ENCODE data around the gene C20orf141.

Gene C20orf141

DNA sequence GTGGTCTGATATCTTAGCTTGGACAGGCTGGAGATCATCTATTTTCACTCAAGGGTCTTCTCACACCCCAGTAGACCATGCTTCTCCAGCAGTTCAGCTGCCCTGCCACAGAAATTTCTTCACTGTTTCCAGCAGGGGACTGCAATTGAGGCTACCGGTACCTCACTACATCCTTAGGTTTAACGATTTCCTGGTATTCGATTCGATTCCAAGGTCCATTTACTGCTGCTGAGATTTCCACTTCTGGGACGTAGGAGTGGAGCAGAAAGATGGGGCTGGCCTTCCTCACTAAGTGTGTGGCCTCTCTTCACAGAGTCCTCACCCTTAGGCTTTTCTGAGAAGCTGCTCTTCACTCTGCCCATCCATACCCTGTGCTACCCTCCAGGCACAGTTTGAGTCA is 31.9 kb downstream of the C20orf141 start:
- H3K4me1 ChIP-seq (ENCODE audit: insufficient read depth, low read length, severe bottlenecking) = peaks cover 4% of the 10 kb centered on the region
- no peak overlapping the region for H3K4me2 ChIP-seq (ENCODE audit: low read length)
- no peaks in the 10 kb centered on the region for H3K27me3 ChIP-seq (ENCODE audit: insufficient read depth, low read length)
- H3K9ac ChIP-seq (ENCODE audit: low read length) = no peak overlapping the region
- TF ChIP-seq EZH2 (IDR thresholded peaks at IDR 0.05; ENCODE audit: borderline replicate concordance, low read length) = no peak
- TF ChIP-seq, protein P1, sequence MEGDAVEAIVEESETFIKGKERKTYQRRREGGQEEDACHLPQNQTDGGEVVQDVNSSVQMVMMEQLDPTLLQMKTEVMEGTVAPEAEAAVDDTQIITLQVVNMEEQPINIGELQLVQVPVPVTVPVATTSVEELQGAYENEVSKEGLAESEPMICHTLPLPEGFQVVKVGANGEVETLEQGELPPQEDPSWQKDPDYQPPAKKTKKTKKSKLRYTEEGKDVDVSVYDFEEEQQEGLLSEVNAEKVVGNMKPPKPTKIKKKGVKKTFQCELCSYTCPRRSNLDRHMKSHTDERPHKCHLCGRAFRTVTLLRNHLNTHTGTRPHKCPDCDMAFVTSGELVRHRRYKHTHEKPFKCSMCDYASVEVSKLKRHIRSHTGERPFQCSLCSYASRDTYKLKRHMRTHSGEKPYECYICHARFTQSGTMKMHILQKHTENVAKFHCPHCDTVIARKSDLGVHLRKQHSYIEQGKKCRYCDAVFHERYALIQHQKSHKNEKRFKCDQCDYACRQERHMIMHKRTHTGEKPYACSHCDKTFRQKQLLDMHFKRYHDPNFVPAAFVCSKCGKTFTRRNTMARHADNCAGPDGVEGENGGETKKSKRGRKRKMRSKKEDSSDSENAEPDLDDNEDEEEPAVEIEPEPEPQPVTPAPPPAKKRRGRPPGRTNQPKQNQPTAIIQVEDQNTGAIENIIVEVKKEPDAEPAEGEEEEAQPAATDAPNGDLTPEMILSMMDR (IDR thresholded peaks at IDR 0.05; ENCODE audit: low read length) = no peak
- no peaks in the 10 kb centered on the region for H3K9me2 ChIP-seq (ENCODE audit: low read depth, low read length)
- H2AFZ ChIP-seq (ENCODE audit: low read length) = no peak overlapping the region
- H3K9me3 ChIP-seq (ENCODE audit: low read length) = no peaks in the 10 kb centered on the region
- no peak overlapping the region for H3K27ac ChIP-seq (ENCODE audit: low read depth, low read length, poor library complexity, severe bottlenecking)
- no peak overlapping the region for H3K4me3 ChIP-seq (ENCODE audit: low read depth, low read length, poor library complexity, severe bottlenecking)
- H3K79me2 ChIP-seq (ENCODE audit: insufficient read depth, low read length) = no peaks in the 10 kb centered on the region
- H3F3A ChIP-seq (ENCODE audit: insufficient read depth, low read length) = no peaks in the 10 kb centered on the region
- 0 out of 2 replicates have a peak, but pooled peaks cover 3% of the 10 kb centered on the region for H3K36me3 ChIP-seq (ENCODE audit: insufficient read depth, low read length)
- H4K20me1 ChIP-seq (ENCODE audit: insufficient read depth, low read length) = no peaks in the 10 kb centered on the region

DNA sequence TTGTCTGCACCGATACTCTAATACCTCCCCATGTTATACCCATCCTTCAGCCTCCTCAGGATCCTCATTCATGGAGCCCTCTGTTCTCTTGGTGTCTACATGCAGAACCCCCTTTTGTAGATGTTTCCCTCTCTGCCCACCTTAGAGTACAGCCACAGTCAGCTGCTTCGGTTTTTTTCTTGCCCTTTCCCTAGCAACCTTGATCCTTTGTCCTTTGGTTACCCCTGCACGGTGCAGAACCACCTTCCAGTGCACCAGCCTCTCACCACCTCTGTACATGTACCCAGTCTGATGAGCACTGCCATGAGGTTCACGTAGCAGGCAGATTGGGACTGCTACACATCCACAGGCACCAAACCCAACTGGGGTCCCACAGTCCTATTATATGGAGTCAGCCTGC is 33.0 kb downstream of the C20orf141 start:
- Histone ChIP-seq H3K4me1 (ENCODE audit: insufficient read depth, low read length, severe bottlenecking) (peaks cover 12% of the 10 kb centered on the region), H3F3A (ENCODE audit: insufficient read depth, low read length) (no peaks in the 10 kb centered on the region), H3K4me2 (ENCODE audit: low read length) (no peak overlapping the region), H3K9ac (ENCODE audit: low read length) (no peak overlapping the region), H3K27ac (ENCODE audit: low read depth, low read length, poor library complexity, severe bottlenecking) (no peak overlapping the region), H3K9me2 (ENCODE audit: low read depth, low read length) (no peaks in the 10 kb centered on the region), H3K9me3 (ENCODE audit: low read length) (no peaks in the 10 kb centered on the region), H3K79me2 (ENCODE audit: insufficient read depth, low read length) (no peaks in the 10 kb centered on the region), H3K27me3 (ENCODE audit: insufficient read depth, low read length) (no peaks in the 10 kb centered on the region), H4K20me1 (ENCODE audit: insufficient read depth, low read length) (no peaks in the 10 kb centered on the region), H2AFZ (ENCODE audit: low read length) (no peak overlapping the region), H3K4me3 (ENCODE audit: low read depth, low read length, poor library complexity, severe bottlenecking) (no peak overlapping the region), H3K36me3 (ENCODE audit: insufficient read depth, low read length) (0 out of 2 replicates have a peak, but pooled peaks cover 3% of the 10 kb centered on the region)
- TF ChIP-seq EZH2 (IDR thresholded peaks at IDR 0.05; ENCODE audit: borderline replicate concordance, low read length) = no peak
- TF ChIP-seq, protein P1 (IDR thresholded peaks at IDR 0.05; ENCODE audit: low read length) = no peak

DNA sequence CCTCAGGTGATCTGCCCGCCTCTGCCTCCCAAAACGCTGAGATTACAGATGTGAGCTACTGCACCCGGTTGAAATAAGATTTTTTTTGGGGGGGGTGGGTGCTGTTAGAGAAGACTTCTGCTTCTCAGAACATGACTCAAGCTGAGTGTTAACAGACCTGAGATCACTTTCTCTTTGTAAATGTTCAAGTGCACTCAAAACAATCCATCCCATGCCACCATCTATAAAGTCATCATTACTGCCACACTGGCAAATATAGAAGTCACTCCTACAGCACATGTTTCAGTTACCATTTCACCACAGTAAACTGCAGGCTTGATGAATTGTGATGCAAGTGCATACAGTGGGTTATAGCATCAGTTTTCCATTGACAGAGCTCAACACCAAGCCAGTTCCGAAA is 34.7 kb downstream of the C20orf141 start:
- no peaks in the 10 kb centered on the region for H3K9me2 ChIP-seq (ENCODE audit: low read depth, low read length)
- no peak overlapping the region for H3K9ac ChIP-seq (ENCODE audit: low read length)
- H3K9me3 ChIP-seq (ENCODE audit: low read length) = no peaks in the 10 kb centered on the region
- no peaks in the 10 kb centered on the region for H4K20me1 ChIP-seq (ENCODE audit: insufficient read depth, low read length)
- TF ChIP-seq, protein P1 (IDR thresholded peaks at IDR 0.05; ENCODE audit: low read length) = no peak
- TF ChIP-seq EZH2 (IDR thresholded peaks at IDR 0.05; ENCODE audit: borderline replicate concordance, low read length) = no peak
- H3K79me2 ChIP-seq (ENCODE audit: insufficient read depth, low read length) = no peaks in the 10 kb centered on the region
- no peaks in the 10 kb centered on the region for H3F3A ChIP-seq (ENCODE audit: insufficient read depth, low read length)
- H3K36me3 ChIP-seq (ENCODE audit: insufficient read depth, low read length) = no peaks in the 10 kb centered on the region
- no peak overlapping the region for H3K4me2 ChIP-seq (ENCODE audit: low read length)
- no peak overlapping the region for H3K27ac ChIP-seq (ENCODE audit: low read depth, low read length, poor library complexity, severe bottlenecking)
- H3K4me1 ChIP-seq (ENCODE audit: insufficient read depth, low read length, severe bottlenecking) = peaks cover 13% of the 10 kb centered on the region
- no peak overlapping the region for H2AFZ ChIP-seq (ENCODE audit: low read length)
- H3K27me3 ChIP-seq (ENCODE audit: insufficient read depth, low read length) = no peaks in the 10 kb centered on the region
- no peak overlapping the region for H3K4me3 ChIP-seq (ENCODE audit: low read depth, low read length, poor library complexity, severe bottlenecking)
